Nephron (organoid): Measurements from ENCODE around the gene VAV1.

Source experiments
- H3K27ac Mint-ChIP-seq, 3 experiments: 2 replicates each; pipeline ENCODE4 v1.8.0; 2020; ENCODE audit warnings: mixed read lengths in 3 of 3, mild to moderate bottlenecking in 2 of 3, moderate library complexity in 1 of 3
- H3K27me3 Mint-ChIP-seq: 2 replicates; pipeline ENCODE4 v1.8.0; 2021; ENCODE audit warnings: low read depth, mild to moderate bottlenecking, moderate library complexity, mixed read lengths
- H3K36me3 Mint-ChIP-seq: 2 replicates; pipeline ENCODE4 v1.8.0; 2020; ENCODE audit warnings: low read depth, mixed read lengths
- H3K4me1 Mint-ChIP-seq: 2 replicates; pipeline ENCODE4 v1.8.0; 2020; ENCODE audit warnings: mixed read lengths
- H3K4me3 Mint-ChIP-seq, 3 experiments: 2 replicates each; pipeline ENCODE4 v1.8.0; 2020; ENCODE audit warnings: mild to moderate bottlenecking in 3 of 3, mixed read lengths in 3 of 3, moderate library complexity in 2 of 3
- H3K9me3 Mint-ChIP-seq: 2 replicates; pipeline ENCODE4 v1.8.0; 2020; ENCODE audit warnings: mixed read lengths
- CTCF ChIP-seq, 3 experiments: fragments of 200-600 bp; sonication (generic); IDR thresholded peaks; one replicate each; pipeline ENCODE4 v1.5.0; 2021; ENCODE audit warnings: antibody characterized with exemption in 3 of 3; ENCODE audit not compliant: unreplicated experiment in 3 of 3

VAV1 gene

GRCh38 chr19:6856749-6857372, 84.4 kb downstream of the VAV1 start:
- TF ChIP-seq CTCF (IDR thresholded peaks at IDR 0.05; ENCODE audit: unreplicated experiment in 3 of 3): no peak
- Mint-ChIP-seq H3K36me3 (no peaks in the 10 kb centered on the region), H3K9me3 (peaks cover 5% of the 10 kb centered on the region), H3K4me3 (no peak overlapping the region), H3K27ac (no peak overlapping the region), H3K4me1 (no peaks in the 10 kb centered on the region), H3K27me3 (peaks cover 21% of the 10 kb centered on the region)

- H3K4me1 Mint-ChIP-seq: peaks cover 6% of the 10 kb centered on the region
- H3K36me3 Mint-ChIP-seq: no peaks in the 10 kb centered on the region
- peaks cover 4% of the 10 kb centered on the region for H3K9me3 Mint-ChIP-seq
- H3K4me3 Mint-ChIP-seq: no peak overlapping the region
- TF ChIP-seq CTCF (IDR thresholded peaks at IDR 0.05; ENCODE audit: unreplicated experiment in 3 of 3): no peak
- no peak overlapping the region for H3K27ac Mint-ChIP-seq
- H3K27me3 Mint-ChIP-seq: peaks cover 37% of the 10 kb centered on the region
These were observed 89.3 kb downstream of the VAV1 start for GRCh38 chr19:6861683-6862286.

DNA sequence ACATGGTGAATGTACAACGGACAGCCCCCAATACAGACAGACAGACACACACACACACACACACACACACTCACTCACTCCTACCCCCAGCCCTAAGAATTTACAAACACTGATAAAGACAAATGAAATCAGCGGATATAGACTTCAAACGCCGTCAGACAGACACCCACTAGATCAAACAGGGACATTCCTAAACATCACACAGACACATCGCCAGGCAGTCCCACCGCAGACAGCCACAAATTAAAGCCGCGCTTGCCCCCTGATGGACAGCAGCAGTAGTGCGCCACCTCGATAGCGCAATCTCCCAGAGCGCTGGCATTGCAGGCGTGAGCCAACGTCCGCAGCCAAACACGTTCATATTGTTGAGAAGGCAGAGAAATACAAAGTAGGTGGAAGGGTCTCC, 90.2 kb downstream of the VAV1 start:
- H3K36me3 Mint-ChIP-seq: no peaks in the 10 kb centered on the region
- peak overlapping the region; percentile 56 to 73 (median 71) for H3K4me3 Mint-ChIP-seq
- TF ChIP-seq CTCF (IDR thresholded peaks at IDR 0.05; ENCODE audit: unreplicated experiment in 3 of 3): peak; percentile 74 to 84 (median 79)
- peaks cover 4% of the 10 kb centered on the region for H3K9me3 Mint-ChIP-seq
- H3K4me1 Mint-ChIP-seq: peaks cover 6% of the 10 kb centered on the region
- H3K27me3 Mint-ChIP-seq: peaks cover 34% of the 10 kb centered on the region
- no peak overlapping the region for H3K27ac Mint-ChIP-seq

DNA sequence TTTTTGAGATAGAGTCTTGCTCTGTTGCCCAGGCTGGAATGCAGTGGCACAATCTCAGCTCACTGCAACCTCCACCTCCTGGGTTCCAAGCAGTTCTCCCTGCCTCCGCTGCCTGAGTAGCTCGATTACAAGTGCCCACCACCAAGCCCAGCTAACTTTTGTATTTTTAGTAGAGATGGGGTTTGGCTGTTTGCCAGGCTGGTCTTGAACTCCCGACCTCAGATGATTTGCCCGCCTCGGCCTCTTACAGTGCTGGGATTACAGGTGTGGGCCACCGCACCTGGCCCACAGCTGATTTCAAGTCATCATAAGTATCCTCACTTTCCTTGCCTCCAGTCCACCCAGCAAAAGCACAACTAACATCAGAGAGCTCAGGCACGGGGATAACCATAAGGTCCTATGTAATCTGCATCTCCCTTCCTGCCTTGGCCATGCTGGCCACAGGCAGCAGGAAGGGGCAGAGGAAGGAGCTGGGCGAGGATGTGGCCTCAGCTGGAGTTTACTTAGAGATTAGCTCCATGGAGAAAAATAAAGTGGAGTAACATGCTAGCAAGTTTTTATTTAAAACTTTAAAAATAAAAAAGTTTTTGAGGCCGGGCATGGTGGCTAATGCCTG, 91.9 kb downstream of the VAV1 start:
- peaks cover 41% of the 10 kb centered on the region for H3K27me3 Mint-ChIP-seq
- peaks cover 6% of the 10 kb centered on the region for H3K4me1 Mint-ChIP-seq
- H3K36me3 Mint-ChIP-seq: no peaks in the 10 kb centered on the region
- peak overlapping the region in 1 of 3 experiments; percentile 19 for H3K4me3 Mint-ChIP-seq
- no peak for TF ChIP-seq CTCF (IDR thresholded peaks at IDR 0.05; ENCODE audit: unreplicated experiment in 3 of 3)
- no peak overlapping the region for H3K27ac Mint-ChIP-seq
- peaks cover 4% of the 10 kb centered on the region for H3K9me3 Mint-ChIP-seq

- Mint-ChIP-seq H3K4me1 (peaks cover 6% of the 10 kb centered on the region), H3K27ac (no peak overlapping the region), H3K36me3 (no peaks in the 10 kb centered on the region), H3K27me3 (peaks cover 45% of the 10 kb centered on the region), H3K9me3 (peaks cover 4% of the 10 kb centered on the region), H3K4me3 (no peak overlapping the region)
- no peak for TF ChIP-seq CTCF (IDR thresholded peaks at IDR 0.05; ENCODE audit: unreplicated experiment in 3 of 3)
These were observed 93.3 kb downstream of the VAV1 start for GRCh38 chr19:6865849-6866248.
